ENCODE measurements around the gene STX1A.
A peak's percentile ranks its signal among the peaks of the same experiment; 100 is the strongest.
"Not testable (repeated sequence)": the region's sequence is repeated elsewhere in the genome, so short reads cannot be mapped to it uniquely, and the experiment has no call there.

The STX1A gene

GRCh38 chr7:73734619-73735527 is 15.4 kb upstream of the STX1A start:
- DNase-seq: peak; percentile 87

GRCh38 chr7:73732397-73732796 is 12.9 kb upstream of the STX1A start:
- DNase-seq: no peak

DNA sequence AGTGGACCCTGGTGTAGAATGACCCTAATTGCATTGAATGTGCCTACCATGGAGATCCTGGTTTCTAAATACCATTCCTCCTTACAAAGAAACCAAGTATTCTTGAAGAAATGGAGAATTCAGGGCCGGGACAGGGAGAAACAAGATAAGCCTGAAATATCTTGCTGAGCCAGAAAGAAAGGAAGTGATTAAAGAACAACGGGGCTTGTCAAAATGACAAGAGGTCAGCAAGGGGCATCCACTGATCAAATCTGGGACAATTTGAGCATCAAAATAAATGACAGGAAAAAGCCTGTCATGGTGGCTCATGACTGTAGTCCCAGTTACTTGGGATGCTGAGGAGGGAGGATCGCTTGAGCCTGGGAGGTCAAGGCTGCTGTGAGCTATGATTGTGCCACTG is 11.0 kb upstream of the STX1A start:
- DNase-seq: no peak

DNA sequence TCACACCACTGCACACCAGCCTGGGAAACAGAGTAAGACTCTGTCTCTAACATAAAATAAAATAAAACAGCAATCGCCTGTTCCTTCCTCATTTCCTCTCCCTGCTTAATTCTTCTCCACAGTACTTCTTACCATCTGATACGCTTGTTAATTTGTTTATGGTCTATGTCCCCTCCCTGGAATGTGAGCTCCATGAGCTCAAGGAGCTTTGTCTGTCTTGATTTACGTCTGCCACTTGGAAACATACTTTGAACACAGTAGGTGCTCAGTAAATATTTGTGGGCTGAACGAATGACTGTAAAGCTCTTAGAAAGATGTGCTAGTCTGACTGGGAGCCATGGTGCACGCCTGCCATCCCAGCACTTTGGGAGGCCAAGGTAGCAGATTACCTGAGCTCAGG is 9.1 kb upstream of the STX1A start:
- DNase-seq: no peak

GRCh38 chr7:73727952-73728351 is 8.5 kb upstream of the STX1A start:
- no peak for DNase-seq

DNA sequence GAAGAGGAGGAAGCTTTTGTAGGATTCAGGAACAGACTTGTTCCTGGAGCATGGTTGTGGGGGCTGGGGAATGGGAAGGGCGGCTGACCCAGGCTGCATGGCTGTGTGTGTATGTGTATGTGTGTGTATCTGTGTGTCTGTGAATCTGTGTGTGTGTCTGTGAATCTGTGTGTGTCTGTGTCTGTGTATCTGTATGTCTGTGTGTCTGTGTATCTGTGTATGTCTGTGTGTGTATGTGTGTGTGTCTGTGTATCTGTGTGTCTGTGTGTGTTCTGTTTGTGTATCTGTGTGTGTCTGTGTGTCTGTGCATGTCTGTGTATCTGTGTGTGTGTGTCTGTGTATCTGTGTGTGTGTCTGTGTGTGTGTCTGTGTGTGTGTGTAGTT is 6.6 kb upstream of the STX1A start:
- DNase-seq: no peak

GRCh38 chr7:73723813-73724212 is 4.3 kb upstream of the STX1A start:
- DNase-seq: no peak

GRCh38 chr7:73722785-73723184 is 3.3 kb upstream of the STX1A start:
- no peak for DNase-seq

- DNase-seq: not testable (repeated sequence)
Measured at GRCh38 chr7:73722182-73722581, 2.7 kb upstream of the STX1A start.

DNA sequence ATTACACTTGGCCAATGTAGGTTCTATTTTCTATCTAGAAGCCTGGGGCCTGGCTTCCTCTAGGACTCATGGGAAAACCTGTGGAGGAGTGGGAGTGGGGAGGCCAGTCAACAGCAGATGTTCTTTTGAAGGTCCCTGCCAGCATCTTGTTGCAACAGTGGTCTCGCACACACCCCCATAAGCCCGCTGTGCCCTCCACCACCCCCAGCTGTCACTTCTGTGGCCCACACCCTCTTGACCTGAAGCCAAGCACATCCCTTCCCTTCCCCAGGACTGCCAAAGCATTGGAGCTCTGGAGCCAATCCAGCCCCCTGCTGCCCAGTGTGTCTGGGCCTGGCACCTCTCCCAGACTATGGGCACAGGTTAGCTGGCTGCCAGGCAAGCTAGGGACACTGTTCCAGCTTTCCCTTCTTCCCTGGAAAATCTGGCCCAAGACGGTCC is 1.9 kb upstream of the STX1A start:
- DNase-seq: no peak

DNA sequence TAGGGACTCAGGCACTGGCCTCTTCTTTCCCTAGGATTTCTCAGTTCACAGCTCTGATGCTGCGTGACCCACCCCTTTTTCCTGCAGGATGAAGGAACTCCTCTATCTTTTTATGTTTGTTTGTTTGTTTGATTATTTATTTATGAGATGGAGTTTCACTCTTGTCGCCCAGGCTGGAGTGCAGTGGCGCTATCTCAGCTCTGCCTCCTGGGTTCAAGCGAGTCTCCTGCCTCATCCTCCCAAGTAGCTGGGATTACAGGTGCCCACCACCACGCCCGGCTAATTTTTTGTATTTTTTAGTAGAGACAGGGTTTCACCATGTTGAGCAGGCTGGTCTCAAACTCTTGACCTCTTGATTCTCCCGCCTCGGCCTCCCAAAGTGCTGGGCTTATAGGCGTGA is 974 bp upstream of the STX1A start:
- DNase-seq: not testable (repeated sequence)

DNA sequence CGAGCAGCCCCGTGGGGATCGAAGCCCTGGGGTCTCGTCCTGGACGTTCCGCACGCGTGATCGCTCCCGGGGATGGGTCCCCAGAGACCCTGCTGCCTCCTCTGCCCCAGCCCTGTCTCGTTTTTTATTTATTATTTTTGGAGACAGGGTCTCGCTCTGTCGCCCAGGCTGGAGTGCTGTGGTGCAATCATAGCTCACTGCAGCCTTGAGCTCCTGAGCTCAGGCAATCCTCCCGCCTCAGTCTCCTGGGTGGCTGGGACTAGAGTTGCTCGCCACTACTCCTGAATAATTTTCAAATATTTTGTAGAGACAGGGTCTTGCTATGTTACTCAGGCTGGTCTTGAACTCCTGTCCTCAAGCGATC is 319 bp upstream of the STX1A start:
- DNase-seq: no peak

GRCh38 chr7:73718438-73718881 is 1.0 kb downstream of the STX1A start:
- DNase-seq: no peak

DNA sequence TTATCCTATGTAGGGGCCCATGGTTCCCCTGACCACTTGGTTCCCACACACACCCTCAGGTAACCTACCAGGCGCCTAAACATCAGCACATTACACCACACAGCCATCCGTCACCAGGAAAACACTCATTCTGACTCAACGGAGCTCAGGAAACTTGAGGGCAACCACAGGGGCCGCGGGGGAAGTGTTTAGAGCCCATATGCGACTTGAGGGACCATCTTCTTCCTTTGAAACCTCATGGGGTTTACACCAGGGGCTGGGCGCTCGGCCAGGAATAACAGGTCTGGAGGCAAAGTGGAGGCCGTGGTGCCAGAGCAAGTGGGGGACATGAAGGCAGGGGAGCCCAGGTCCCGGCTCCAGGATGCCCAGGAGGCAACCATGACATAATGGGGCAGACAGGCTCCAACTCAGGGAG is 1.5 kb downstream of the STX1A start:
- DNase-seq: peak; percentile 91

DNA sequence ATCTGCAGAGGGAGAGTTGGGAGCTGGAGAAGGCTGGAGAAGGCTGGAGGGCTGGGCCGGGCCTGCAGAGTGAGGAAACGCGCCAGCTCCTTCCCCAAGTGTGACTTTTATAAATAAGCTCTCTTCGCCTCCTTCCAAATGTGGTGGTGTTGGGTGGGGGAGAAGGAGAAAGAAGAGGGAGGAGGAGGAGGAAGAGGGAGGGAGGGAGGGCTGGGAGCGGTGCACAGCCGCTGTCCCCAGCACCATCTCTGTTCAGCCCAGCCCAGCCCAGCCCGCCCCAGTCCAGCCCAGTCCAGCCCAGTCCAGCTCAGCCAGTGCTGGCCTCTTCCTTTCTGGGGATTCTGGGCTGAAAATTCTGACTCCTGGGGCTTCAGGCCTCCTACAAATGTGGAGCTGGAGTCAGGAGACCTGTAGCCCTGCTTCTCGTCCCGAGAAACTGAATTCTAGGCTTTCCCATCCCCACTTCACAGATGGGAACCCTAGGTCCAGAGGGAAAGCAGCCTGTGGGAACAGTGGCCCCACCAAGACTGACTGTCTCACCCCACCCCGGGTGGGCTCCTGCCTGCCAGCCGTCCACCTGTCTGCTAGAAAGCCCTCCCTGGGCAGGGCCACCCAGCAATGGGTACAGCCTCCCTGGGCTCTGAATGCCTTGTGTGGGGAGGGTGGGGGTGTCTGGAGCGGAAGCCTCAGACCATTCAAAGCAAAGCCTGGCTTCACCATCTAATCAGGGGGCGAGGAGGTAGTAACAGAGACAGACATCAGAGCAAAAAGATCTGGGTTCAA is 2.3 kb downstream of the STX1A start:
- no peak for DNase-seq

DNA sequence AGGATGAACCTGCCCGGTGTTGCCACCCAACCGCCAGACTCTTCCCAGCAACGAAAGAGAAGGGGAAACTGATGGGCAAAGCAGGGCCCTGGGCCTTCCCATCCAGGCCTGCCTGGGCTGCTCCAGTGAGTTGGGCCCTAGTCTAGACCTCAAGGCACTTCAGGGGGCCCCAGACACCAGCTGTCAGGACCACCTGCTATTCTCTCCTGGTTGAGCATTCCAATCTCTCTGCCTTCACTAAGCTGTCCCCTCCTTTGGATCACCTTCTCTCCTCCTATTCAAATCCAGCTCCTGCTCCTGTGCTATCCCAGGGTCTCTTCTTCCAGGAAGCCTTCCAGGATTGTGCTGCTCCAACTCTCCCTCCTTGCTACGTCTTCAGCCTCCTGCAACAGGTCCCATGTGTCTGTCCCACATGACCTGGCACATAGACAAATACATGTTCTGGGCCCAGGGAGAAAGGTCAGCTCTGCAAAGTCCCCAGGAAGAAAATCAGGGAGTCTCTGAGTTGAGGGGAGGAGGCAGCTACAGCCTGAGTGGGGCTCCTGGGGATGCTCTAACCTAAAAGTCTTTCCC is 3.1 kb downstream of the STX1A start:
- no peak for DNase-seq

DNA sequence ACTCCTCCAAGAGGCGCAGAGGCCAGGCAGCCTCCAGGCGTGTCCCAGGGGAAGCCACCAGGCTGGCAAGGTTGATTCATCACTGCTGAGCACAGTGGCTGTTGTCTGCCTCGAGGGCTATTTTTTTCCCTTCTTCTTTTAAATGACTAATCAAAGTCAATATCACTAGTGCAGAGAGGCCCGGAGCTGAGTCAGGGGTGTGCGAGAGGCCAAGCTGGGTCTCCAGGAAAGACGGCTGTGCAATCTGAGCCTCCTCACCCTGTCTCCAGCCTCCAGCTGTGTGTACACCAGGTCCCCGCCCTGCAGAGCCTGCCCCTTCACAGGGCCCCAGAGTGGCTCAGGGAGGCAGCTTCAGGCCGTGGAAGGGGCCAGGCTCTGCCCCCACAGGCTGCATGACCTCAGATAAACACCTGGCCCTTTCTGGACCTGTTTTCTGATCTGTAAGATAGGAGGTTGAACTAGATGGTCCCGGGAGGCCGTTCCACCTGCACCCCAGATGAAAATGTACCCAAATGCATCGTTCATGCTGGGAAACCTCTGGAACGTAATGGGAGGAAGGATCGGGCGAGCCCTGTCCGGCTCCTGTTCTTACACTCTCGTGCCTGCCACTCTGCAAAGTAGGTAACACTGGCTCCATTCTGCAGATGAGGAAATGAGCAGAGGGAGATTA is 3.7 kb downstream of the STX1A start:
- DNase-seq: no peak

DNA sequence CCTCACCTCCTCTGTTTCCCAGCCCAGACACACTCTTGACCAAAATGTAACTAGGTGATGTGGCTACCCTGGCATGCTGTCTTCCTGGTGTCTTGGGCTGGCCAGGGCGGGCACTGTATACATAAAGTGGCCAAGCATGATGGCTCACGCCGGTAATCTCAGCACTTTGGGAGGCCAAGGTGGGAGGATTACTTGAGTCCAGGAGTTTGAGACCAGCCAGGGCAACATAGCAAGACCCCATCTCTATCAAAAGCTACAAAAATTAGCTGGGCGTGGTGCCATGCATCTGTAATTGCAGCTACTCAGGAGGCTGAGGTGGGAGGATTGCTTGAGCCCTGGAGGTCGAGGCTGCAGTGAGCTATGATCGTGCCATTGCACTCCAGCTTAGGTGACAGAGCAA is 6.2 kb downstream of the STX1A start:
- DNase-seq: not testable (repeated sequence)

DNA sequence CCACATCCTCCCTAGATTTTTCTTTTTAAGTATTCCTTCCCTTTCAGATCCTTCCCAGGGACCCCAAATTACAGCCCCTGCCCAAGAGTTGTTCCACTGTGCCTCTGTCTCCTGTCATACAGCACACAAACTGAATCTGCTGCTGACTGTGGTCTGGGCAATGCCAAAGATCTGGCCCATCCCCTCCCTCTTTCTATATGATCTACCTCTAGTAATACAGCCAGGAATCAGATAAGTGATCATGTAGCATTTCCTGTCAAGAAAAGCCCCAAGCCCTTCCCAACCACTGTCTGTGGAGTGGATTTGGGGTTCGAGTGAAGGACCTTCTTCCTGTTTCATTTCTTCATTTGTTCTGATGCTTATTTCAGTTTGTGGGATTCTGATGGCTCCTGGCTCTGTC is 6.7 kb downstream of the STX1A start:
- DNase-seq: no peak

GRCh38 chr7:73708961-73709549 is 10.4 kb downstream of the STX1A start:
- no peak for DNase-seq

GRCh38 chr7:73707045-73707631 is 12.3 kb downstream of the STX1A start:
- DNase-seq: no peak

All from GDM1 (cell line).